ENCODE results near the gene EMX2. TPM values are rescaled to one million over a fixed set of nuclear protein-coding genes. Genes with fewer than 3 reads are reported as not detected.
A peak's percentile ranks its signal among the peaks of the same experiment; 100 is the strongest.

EMX2 gene
- total RNA-seq (under 1 TPM in 2 of 6 donors, not detected in 4; 0.06 to 0.09 TPM), polyA plus RNA-seq (under 1 TPM; 0.09 to 0.27 TPM)

- H3K9me3 ChIP-seq = no peaks in the 10 kb centered on the region
- no peak for ATAC-seq
- H3K4me1 ChIP-seq = peaks cover 7 to 23% (median 12%) of the 10 kb centered on the region in 3 donors
- peak within 1 kb of the TSS; percentile 4 to 47 (median 12) for H3K4me3 ChIP-seq
- 7 to 10% methylated on average over 26 of the region's 26 CpGs for WGBS, 2 donors
- no peak within 1 kb of the TSS for H3K27ac ChIP-seq
- TF ChIP-seq, protein P1, sequence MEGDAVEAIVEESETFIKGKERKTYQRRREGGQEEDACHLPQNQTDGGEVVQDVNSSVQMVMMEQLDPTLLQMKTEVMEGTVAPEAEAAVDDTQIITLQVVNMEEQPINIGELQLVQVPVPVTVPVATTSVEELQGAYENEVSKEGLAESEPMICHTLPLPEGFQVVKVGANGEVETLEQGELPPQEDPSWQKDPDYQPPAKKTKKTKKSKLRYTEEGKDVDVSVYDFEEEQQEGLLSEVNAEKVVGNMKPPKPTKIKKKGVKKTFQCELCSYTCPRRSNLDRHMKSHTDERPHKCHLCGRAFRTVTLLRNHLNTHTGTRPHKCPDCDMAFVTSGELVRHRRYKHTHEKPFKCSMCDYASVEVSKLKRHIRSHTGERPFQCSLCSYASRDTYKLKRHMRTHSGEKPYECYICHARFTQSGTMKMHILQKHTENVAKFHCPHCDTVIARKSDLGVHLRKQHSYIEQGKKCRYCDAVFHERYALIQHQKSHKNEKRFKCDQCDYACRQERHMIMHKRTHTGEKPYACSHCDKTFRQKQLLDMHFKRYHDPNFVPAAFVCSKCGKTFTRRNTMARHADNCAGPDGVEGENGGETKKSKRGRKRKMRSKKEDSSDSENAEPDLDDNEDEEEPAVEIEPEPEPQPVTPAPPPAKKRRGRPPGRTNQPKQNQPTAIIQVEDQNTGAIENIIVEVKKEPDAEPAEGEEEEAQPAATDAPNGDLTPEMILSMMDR (IDR thresholded peaks at IDR 0.05) = no peak
- H3K27me3 ChIP-seq = peaks cover 0 to 79% (median 14%) of the 10 kb centered on the region in 4 donors
- no peak for DNase-seq
- H3K36me3 ChIP-seq = no peaks in the 10 kb centered on the region
- FAIRE-seq = no peak
- intact Hi-C loops (cut with DNase I) = no loop called here
Observed at GRCh38 chr10:117542706-117543224, at the start of gene EMX2. EMX2 (plus strand) TSS chr10:117542746; CDS start chr10:117543268, 522 bp downstream.

DNA sequence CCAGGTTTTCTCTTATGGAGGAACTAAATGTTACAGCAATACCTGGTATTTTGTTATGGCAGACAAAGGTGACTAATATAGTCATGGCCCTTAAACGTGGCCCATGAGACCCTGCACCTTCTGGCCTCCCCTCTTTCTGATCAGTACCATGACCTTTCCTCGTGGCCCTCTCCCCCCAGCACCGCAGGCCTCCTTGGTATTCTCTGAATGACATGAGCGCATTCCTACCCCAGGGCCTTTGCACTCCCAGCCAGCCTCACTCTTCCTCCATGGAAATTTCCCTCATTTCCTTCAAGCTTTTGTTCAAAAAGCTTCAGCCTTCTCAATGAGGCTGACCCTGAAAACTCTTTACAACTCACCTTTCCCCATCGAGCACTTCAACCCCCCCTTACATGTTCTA lies 46.5 kb upstream of the EMX2 start:
- no peaks in the 10 kb centered on the region for H3K4me1 ChIP-seq
- intact Hi-C loops (cut with DNase I) = loop anchor here in 1 of 3 donors (5.0 kb wide), 1 partner anchor 746 kb away; no protein-coding TSS in a partner anchor
- H3K36me3 ChIP-seq = no peaks in the 10 kb centered on the region
- no peak overlapping the region for H3K27ac ChIP-seq
- WGBS, 2 donors = 32 to 50% methylated on average over 5 of the region's 5 CpGs
- H3K9me3 ChIP-seq = no peaks in the 10 kb centered on the region
- ATAC-seq (no peak), FAIRE-seq (no peak), DNase-seq (no peak)
- TF ChIP-seq, protein P1 (IDR thresholded peaks at IDR 0.05) = no peak
- peaks cover 0 to 14% (median 0%) of the 10 kb centered on the region in 4 donors for H3K27me3 ChIP-seq
- H3K4me3 ChIP-seq = no peak overlapping the region

GRCh38 chr10:117496616-117497028 lies 45.9 kb upstream of the EMX2 start:
- Histone ChIP-seq H3K9me3 (no peaks in the 10 kb centered on the region), H3K27ac (no peak overlapping the region), H3K36me3 (no peaks in the 10 kb centered on the region), H3K4me3 (no peak overlapping the region), H3K4me1 (no peaks in the 10 kb centered on the region), H3K27me3 (peaks cover 0 to 14% (median 0%) of the 10 kb centered on the region in 4 donors)
- intact Hi-C loops (cut with DNase I) = loop anchor here in 1 of 3 donors (5.0 kb wide), 1 partner anchor 746 kb away; no protein-coding TSS in a partner anchor
- DNase-seq (peak; percentile 58 to 91 (median 82)), FAIRE-seq (peak; percentile 32), ATAC-seq (peak; percentile 92 to 100 (median 98))
- 1 to 2% methylated on average over 17 of the region's 17 CpGs for WGBS, 2 donors
- TF ChIP-seq, protein P1 (IDR thresholded peaks at IDR 0.05) = peak; percentile 84 to 98 (median 92)

DNA sequence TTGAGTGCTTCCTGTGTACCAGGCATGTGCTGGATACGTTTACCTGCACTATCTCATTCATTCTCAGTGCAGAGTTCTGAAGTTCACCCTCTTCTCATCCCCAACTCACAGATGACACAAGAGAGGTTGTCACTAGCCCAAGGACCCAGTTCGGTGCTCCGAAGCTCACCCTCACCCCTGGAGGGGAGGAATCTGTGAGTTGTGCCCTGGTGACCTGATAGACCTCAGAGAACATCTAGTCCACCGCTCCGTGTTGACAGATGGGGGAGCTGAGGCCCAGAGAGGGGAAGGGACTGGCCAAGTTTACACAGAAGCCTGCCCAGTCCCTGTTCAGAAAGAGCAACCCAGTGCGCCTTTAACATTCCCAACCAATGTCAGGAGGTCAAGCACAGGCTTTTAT lies 44.8 kb upstream of the EMX2 start:
- Histone ChIP-seq H3K4me1 (no peaks in the 10 kb centered on the region), H3K4me3 (no peak overlapping the region), H3K27ac (no peak overlapping the region), H3K9me3 (no peaks in the 10 kb centered on the region), H3K36me3 (no peaks in the 10 kb centered on the region), H3K27me3 (peaks cover 0 to 14% (median 0%) of the 10 kb centered on the region in 4 donors)
- 72 to 76% methylated on average over 6 of the region's 6 CpGs for WGBS, 2 donors
- FAIRE-seq = no peak
- no peak for ATAC-seq
- TF ChIP-seq, protein P1 (IDR thresholded peaks at IDR 0.05) = no peak
- DNase-seq = no peak
- intact Hi-C loops (cut with DNase I) = loop anchor here in 1 of 3 donors (5.0 kb wide), 1 partner anchor 745 kb away; no protein-coding TSS in a partner anchor

All from pancreas (tissue), 10 donors.